Measurements from ENCODE around the gene CLIC3. TPM values are rescaled to one million over a fixed set of nuclear protein-coding genes. Genes with fewer than 3 reads are reported as not detected.

The CLIC3 gene
- total RNA-seq, 1 donor from 2014 or later: not detected

- H3K9me3 ChIP-seq (ENCODE audit: low read depth): no peaks in the 10 kb centered on the region
- H2AFZ ChIP-seq (replicated peaks): no peak overlapping the region
- Mint-ChIP-seq H3K27ac (peak overlapping the region; percentile 38), H3K9me3 (no peaks in the 10 kb centered on the region), H3K4me1 (peaks cover 8% of the 10 kb centered on the region), H3K36me3 (no peaks in the 10 kb centered on the region), H3K27me3 (ENCODE audit: insufficient read depth, low read depth) (peaks cover 2% of the 10 kb centered on the region), H3K4me3 (no peak overlapping the region)
- H3K4me1 ChIP-seq: peaks cover 16% of the 10 kb centered on the region
- no peak overlapping the region for H3K9ac ChIP-seq
- peaks cover 11% of the 10 kb centered on the region for H3F3A ChIP-seq (ENCODE audit: low read depth)
- H3K36me3 ChIP-seq: no peaks in the 10 kb centered on the region
- no peak overlapping the region for H3K4me2 ChIP-seq
- peaks cover 36% of the 10 kb centered on the region for H3K27me3 ChIP-seq
- H3K27ac ChIP-seq: no peak overlapping the region
- no peaks in the 10 kb centered on the region for H3K79me2 ChIP-seq (ENCODE audit: low read depth)
- TF ChIP-seq EZH2 (IDR thresholded peaks at IDR 0.05) (no peak), CTCF (IDR thresholded peaks at IDR 0.05) (no peak), EZH2phosphoT487 (IDR thresholded peaks at IDR 0.05) (no peak)
- DNase-seq (ENCODE audit: low spot score): no peak
- H3K4me3 ChIP-seq: no peak overlapping the region
- H4K20me1 ChIP-seq (ENCODE audit: low read depth): no peaks in the 10 kb centered on the region
These were observed 15.5 kb downstream of the CLIC3 start for GRCh38 chr9:136980669-136981478.

- no peaks in the 10 kb centered on the region for H3K79me2 ChIP-seq (ENCODE audit: low read depth)
- TF ChIP-seq CTCF (IDR thresholded peaks at IDR 0.05) (no peak), EZH2 (IDR thresholded peaks at IDR 0.05) (no peak), EZH2phosphoT487 (IDR thresholded peaks at IDR 0.05) (no peak)
- Mint-ChIP-seq H3K27me3 (ENCODE audit: insufficient read depth, low read depth) (peaks cover 6% of the 10 kb centered on the region), H3K4me3 (no peak overlapping the region), H3K9me3 (no peaks in the 10 kb centered on the region), H3K36me3 (no peaks in the 10 kb centered on the region), H3K27ac (no peak overlapping the region), H3K4me1 (peaks cover 10% of the 10 kb centered on the region)
- H3K27ac ChIP-seq: no peak overlapping the region
- H2AFZ ChIP-seq (replicated peaks): no peak overlapping the region
- H3K4me2 ChIP-seq: no peak overlapping the region
- DNase-seq (ENCODE audit: low spot score): no peak
- H4K20me1 ChIP-seq (ENCODE audit: low read depth): no peaks in the 10 kb centered on the region
- H3K9ac ChIP-seq: no peak overlapping the region
- no peak overlapping the region for H3K4me3 ChIP-seq
- H3K9me3 ChIP-seq (ENCODE audit: low read depth): no peaks in the 10 kb centered on the region
- peaks cover 11% of the 10 kb centered on the region for H3F3A ChIP-seq (ENCODE audit: low read depth)
- no peaks in the 10 kb centered on the region for H3K36me3 ChIP-seq
- peaks cover 8% of the 10 kb centered on the region for H3K4me1 ChIP-seq
- peaks cover 28% of the 10 kb centered on the region for H3K27me3 ChIP-seq
These were observed 16.4 kb downstream of the CLIC3 start for GRCh38 chr9:136979769-136980587.

GRCh38 chr9:136978865-136979544, 17.4 kb downstream of the CLIC3 start:
- no peak overlapping the region for H3K4me2 ChIP-seq
- no peaks in the 10 kb centered on the region for H3K36me3 Mint-ChIP-seq

More at GRCh38 chr9:136978865-136979544, 17.4 kb downstream of the CLIC3 start:
- H3K36me3 ChIP-seq: no peaks in the 10 kb centered on the region
- no peak overlapping the region for H3K27ac Mint-ChIP-seq
- H3F3A ChIP-seq (ENCODE audit: low read depth): peaks cover 11% of the 10 kb centered on the region
- H3K27me3 Mint-ChIP-seq (ENCODE audit: insufficient read depth, low read depth): peaks cover 6% of the 10 kb centered on the region
- no peaks in the 10 kb centered on the region for H3K9me3 Mint-ChIP-seq
- TF ChIP-seq CTCF (IDR thresholded peaks at IDR 0.05) (no peak), EZH2phosphoT487 (IDR thresholded peaks at IDR 0.05) (no peak), EZH2 (IDR thresholded peaks at IDR 0.05) (no peak)
- DNase-seq (ENCODE audit: low spot score): no peak
- H3K27ac ChIP-seq: no peak overlapping the region
- peaks cover 18% of the 10 kb centered on the region for H3K27me3 ChIP-seq
- H3K4me3 Mint-ChIP-seq: no peak overlapping the region
- H3K79me2 ChIP-seq (ENCODE audit: low read depth): no peaks in the 10 kb centered on the region
- H3K9ac ChIP-seq: no peak overlapping the region
- H3K9me3 ChIP-seq (ENCODE audit: low read depth): no peaks in the 10 kb centered on the region
- no peak overlapping the region for H3K4me3 ChIP-seq
- H4K20me1 ChIP-seq (ENCODE audit: low read depth): no peaks in the 10 kb centered on the region
- H3K4me1 Mint-ChIP-seq: peaks cover 10% of the 10 kb centered on the region
- no peak overlapping the region for H2AFZ ChIP-seq (replicated peaks)
- H3K4me1 ChIP-seq: peaks cover 7% of the 10 kb centered on the region
